ENCODE results near the gene UBALD1.
A peak's percentile ranks its signal among the peaks of the same experiment; 100 is the strongest.

Gene UBALD1

DNA sequence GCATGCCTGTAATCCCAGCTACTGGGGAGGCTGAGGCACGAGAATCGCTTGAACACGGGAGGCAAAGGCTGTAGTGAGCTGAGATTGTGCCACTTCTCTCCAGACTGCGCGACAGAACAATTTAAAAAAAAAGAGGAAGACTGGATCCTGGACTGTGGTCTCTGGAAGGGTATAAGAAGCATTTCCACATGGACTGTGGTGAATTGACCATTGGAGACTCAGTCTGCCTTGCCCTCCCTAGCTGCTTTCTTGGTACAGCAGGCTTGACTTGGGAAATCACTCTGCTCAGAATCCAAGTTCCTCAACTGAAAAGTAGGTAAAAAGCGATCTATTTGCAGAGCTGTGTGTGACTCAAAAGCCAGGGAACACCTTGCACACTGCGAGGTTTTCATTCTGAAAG lies 8.9 kb upstream of the UBALD1 start:
- in situ Hi-C loops (cut with HindIII; ENCODE audit: low pct_unique_long_range_greater_than_20kb, low sequenced_read_pairs) = no loop called here
- no peak for DNase-seq (ENCODE audit: low read depth in 1 of 2, low spot score in 1 of 2)
- TF ChIP-seq JUND (IDR thresholded peaks at IDR 0.05; ENCODE audit: low read depth) = no peak

DNA sequence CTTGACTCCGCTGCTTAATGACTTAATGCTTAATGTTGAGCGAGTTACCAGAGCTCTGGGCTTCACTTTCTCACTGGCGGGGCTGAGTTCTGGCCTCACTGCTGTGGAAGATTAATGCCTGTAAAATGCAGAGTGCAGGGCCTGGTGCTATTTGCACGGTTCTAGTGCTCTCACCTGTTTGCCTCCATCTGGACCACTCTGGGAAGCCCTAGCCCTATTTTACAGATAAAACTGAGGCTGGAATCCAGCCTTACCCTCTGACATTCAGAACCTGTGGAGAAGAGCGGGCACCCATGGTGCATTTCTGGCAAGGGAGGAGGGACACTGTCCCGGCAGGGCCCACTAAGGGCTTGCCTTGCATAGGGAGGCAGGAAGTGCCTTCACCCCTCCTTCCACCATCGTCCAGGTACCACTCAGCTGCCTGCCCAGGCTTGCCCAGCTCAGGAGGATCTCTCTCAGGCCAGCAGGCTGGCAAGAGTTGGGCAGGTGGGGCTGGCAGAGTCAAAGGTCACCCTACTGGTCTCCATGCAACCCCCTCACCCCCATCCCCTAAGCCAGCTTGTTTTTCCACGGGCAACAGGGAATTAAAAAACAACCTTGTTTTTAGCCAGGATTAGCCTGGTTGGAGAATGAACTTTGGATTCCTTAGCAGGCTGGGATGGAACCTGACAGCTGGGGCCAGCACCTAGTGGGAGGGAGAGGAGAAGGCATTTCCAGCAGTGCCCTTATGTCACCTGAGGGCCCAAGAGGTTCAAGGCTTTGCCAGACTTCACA lies 4.1 kb upstream of the UBALD1 start:
- in situ Hi-C loops (cut with HindIII; ENCODE audit: low pct_unique_long_range_greater_than_20kb, low sequenced_read_pairs) = no loop called here
- TF ChIP-seq JUND (IDR thresholded peaks at IDR 0.05; ENCODE audit: low read depth) = no peak
- no peak for DNase-seq (ENCODE audit: low read depth in 1 of 2, low spot score in 1 of 2)

DNA sequence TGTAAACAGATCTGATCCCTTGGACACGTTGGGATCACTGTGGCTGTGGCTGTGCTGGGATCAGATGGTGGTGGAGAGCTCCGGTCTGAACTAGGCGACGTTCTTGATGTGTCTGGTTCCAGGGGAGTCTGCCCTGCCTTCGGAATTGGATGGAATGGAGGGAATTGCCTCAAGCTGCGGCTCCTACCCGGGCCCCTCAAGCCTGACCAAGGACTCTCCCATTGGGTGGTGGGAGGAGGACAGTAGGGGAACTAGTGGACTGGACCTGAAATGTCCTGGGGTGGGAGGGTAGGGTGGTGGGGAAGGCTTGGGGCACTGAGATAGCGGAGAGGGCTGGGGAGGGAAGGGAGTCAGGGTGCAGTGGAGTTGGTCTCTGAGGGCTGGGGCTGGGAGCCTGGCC lies 3.2 kb upstream of the UBALD1 start:
- in situ Hi-C loops (cut with HindIII; ENCODE audit: low pct_unique_long_range_greater_than_20kb, low sequenced_read_pairs) = no loop called here
- no peak for DNase-seq (ENCODE audit: low read depth in 1 of 2, low spot score in 1 of 2)
- no peak for TF ChIP-seq JUND (IDR thresholded peaks at IDR 0.05; ENCODE audit: low read depth)

DNA sequence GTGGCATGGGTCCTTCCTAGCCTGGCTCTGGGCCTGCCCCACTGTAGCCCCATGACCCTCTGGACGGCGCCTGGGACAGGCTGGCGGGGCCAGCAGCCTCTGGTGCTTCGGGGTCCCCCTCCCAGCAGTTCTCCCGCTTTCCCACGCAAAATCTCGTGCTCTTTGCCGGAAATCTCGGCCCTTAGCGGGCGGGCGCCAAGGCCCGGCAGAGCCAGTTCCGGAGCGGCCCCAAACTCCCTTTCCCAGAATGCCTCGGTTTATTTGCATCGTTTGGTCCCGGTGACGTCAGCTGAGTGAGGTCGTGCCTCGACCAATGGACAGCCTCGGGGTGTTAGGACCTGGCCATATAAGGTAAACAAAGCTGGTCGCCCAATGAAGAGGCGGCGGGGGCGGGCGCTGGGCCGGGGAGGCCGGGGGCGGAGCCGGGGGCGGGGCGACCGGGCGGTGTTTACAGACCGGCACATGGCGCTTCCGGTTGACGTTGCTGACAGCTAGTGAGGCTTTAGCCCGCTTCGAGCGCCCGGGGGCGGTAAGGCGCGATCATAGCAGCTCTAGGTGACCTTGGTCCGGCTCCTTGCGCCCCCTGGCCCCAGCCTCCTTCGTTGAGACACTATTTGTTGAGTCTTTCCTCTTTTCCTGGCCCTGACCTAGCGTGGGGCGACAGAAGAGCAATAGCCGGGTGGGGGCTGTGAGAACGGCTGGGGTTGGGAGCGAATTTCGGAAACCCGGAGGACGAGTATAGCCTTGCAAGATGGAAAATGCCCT lies 1.5 kb upstream of the UBALD1 start:
- peak; percentile 98 to 100 for DNase-seq (ENCODE audit: low read depth in 1 of 2, low spot score in 1 of 2)
- TF ChIP-seq JUND (IDR thresholded peaks at IDR 0.05; ENCODE audit: low read depth) = no peak
- in situ Hi-C loops (cut with HindIII; ENCODE audit: low pct_unique_long_range_greater_than_20kb, low sequenced_read_pairs) = no loop called here

DNA sequence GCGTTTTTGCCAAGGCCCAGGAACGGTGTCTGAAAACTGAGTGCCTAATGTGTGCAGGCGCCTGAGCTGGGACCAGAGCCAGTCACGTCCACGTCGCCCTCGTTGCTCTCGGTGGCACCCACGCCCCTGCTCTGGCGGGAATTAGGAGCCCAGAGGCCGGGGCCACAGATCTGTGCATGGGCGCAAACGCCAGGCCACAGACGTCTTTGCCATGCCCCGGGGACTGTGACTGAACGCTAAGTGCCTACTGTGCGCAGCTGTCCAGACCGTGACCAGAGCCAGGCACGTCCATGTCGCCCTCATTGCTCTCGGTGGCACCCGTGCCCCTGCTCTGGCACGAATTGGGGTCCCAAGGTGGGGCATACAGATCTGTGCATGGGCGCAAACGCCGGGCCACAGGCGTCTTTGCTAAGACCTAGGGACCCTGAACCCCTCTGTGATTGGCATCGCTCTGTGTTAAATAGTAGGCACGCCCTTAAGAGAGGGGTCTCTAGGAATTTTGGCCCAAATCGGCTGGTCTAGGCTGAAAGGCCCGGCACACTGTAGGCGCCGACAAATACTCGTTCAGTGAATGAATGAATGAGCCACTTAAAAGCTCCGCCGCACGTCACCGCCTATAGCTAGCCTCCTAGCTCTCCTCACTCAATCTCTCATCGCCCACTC lies 827 bp upstream of the UBALD1 start:
- in situ Hi-C loops (cut with HindIII; ENCODE audit: low pct_unique_long_range_greater_than_20kb, low sequenced_read_pairs) = no loop called here
- no peak for DNase-seq (ENCODE audit: low read depth in 1 of 2, low spot score in 1 of 2)
- TF ChIP-seq JUND (IDR thresholded peaks at IDR 0.05; ENCODE audit: low read depth) = no peak

DNA sequence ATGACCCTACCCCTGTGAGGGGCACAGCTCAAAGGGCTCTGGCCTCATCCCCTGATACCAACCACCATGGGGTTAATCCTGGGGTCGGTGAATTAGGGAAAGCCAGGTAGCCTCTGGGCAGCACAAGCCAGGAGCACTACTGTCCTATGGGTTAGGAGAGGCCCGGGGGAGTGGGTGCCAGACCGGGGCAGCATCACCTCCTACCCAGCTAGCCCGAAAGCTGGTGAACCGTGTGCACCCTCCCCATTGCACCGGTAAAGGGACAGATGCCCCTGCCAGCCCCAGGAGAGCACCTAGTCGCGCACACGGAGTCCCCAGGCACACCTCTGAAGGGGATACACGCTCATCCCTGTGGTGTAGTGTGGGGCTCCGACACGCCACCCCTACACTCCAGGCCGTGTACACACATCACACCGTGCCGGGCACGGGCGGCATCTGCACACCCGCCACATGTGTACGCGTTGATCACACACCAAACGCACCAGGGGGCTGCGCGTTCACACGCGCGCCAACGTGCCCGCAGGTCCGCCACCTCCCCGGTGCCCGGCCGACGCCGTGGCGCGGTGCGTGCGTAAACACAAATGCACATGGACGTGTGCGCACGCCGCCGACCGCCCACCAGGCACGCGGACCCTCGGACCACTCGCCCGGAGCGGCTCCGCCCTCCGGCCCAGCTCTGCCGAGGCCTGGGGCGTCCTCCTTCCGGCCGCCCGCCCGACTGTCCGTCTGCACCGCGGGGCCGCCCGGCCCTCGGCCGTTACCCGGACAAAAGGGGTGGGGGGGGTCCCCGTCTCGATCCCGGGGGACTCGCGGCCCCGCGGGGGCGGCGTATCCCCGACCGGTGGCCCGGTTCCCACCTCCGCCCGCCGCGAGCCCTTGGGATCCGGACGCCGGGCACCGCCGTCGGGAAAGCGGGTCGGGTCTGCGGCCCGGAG lies 785 bp downstream of the UBALD1 start:
- TF ChIP-seq JUND (IDR thresholded peaks at IDR 0.05; ENCODE audit: low read depth) = no peak
- in situ Hi-C loops (cut with HindIII; ENCODE audit: low pct_unique_long_range_greater_than_20kb, low sequenced_read_pairs) = no loop called here
- DNase-seq (ENCODE audit: low read depth in 1 of 2, low spot score in 1 of 2) = no peak

DNA sequence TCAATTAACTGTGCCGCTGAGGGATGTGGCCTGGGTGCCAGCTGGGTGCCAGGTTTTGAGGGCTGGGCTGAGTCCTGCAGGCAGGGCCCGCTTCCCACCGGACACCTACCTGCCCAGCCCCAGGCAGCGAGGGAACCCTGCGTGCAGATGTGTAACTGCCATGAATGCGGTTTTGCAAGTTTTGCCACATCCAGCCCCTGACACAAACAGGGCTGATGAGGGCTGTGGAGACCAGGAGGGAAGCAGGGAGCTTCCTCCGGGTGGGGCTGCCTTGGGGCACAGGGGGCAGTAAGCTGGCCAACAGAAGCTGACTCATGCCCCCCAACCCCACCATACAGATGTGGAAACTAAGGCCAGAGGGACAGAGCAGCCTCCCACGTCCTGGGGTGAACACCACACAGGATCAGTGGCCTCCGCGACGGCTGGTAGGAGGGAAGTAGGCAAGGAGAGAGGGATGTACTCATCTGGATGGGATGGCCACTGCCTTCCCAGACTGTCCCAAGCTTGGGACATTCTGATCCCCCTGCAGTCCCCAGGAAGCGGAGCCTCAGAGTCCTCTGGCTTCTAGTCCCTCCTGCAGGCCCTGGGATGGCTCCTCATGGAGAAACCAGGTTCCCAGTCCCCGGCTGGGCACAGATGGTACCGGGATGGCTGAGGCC lies 1.6 kb downstream of the UBALD1 start:
- peak in 1 of 2 experiments; percentile 61 for DNase-seq (ENCODE audit: low read depth in 1 of 2, low spot score in 1 of 2)
- no peak for TF ChIP-seq JUND (IDR thresholded peaks at IDR 0.05; ENCODE audit: low read depth)
- in situ Hi-C loops (cut with HindIII; ENCODE audit: low pct_unique_long_range_greater_than_20kb, low sequenced_read_pairs) = no loop called here

DNA sequence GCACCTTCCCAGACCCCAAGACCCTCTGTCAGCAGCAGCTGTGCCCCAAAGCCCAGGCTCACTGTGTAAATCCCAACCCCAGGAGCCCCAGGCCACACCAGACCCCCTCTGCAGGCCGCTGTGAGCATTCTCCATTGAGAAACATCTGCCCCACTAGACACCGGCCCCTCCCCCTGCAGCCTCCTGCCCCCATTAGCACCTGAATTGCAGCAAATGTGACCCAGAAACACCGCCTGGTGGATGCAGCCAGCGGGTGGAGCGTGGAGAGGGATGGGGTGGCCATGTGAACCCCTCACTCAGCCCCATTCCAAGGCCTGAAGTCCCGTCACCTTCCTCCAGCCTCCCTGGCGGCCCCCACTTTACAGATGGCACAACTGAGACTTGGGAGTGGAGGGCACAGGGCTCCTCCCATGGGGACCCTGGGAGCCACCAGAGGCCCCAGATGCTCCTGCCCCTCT lies 2.2 kb downstream of the UBALD1 start:
- no peak for TF ChIP-seq JUND (IDR thresholded peaks at IDR 0.05; ENCODE audit: low read depth)
- in situ Hi-C loops (cut with HindIII; ENCODE audit: low pct_unique_long_range_greater_than_20kb, low sequenced_read_pairs) = no loop called here
- DNase-seq (ENCODE audit: low read depth in 1 of 2, low spot score in 1 of 2) = no peak

DNA sequence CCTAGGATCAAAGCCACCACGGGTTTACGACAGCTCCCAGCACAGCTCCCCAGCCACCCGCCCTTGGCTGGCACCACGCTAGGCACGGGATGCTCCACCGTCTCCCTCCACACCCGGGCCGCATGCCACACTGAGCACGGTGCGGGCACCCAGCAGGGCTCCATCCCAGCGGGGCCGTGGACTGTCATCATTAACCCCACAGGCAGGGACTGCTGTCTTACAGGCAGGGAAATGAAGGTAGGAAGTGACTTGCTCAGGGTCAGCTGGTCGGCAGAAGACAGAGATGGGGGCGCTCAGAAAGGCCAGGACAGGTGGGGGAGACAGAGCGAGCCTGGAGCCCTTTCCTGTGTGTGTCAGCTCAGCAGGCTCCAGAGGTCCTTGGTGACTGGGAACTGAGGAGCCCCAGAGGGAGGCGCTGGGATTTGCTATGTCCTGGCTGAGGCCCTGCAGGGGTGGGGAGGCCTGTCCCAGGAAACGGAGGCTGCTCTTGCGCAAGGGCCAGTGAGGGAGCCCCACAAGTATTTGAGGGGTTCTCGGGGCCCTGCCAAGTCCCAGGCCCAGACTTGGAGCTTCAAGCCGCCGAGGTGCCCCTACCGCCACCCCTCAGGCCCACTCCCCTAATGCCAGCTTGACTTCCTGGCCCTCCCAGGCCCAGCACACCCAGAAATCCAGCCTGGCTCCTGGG lies 3.2 kb downstream of the UBALD1 start:
- in situ Hi-C loops (cut with HindIII; ENCODE audit: low pct_unique_long_range_greater_than_20kb, low sequenced_read_pairs) = no loop called here
- no peak for TF ChIP-seq JUND (IDR thresholded peaks at IDR 0.05; ENCODE audit: low read depth)
- no peak for DNase-seq (ENCODE audit: low read depth in 1 of 2, low spot score in 1 of 2)

DNA sequence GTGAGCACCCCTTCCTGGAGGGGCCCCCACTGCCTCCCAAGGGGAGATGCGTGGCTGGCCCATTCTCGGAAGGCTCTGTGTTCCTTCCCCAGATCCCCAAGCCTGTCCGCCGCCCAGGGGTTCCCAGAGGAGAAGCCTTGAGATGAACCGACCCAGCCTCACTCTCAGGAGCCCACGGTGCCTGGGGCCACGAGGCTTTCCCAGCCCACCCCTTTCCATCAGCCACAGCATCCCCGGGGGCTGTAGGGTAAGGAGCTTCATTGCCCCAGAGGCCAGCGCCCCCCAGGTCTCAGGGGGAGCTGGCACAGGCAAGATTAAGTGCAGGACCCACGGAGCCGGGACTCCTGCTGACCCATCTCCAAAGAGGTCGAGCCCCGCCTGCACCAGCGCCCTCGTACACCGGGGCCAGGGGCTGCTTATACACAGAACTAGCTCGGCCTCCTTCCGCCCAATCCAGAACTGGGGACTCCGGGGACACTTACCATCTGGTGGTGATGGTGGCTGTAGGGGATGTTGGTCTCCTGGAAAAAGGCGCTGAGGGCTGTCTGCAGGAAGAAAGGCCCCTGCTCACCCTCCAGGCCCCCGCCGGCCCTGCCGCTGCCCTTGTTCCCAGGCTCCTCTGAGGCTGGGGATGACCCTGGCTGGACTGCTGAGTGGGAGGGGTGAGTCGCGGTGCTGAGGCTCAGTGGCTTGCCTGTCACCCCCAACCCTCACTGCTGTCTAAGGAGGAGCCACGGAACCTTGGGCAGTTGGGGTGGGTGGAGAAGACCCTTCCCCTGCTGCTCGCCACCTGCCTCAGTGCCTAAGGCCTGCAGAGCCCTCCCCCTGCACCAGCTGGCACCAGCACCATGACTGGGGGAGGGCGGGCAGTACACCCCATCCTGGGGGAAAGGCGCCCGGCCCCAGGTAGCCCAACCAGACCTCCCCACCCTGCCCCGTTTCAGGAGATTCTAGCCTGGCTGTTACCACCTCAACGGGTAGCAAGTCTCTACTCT lies 4.4 kb downstream of the UBALD1 start:
- in situ Hi-C loops (cut with HindIII; ENCODE audit: low pct_unique_long_range_greater_than_20kb, low sequenced_read_pairs) = no loop called here
- no peak for DNase-seq (ENCODE audit: low read depth in 1 of 2, low spot score in 1 of 2)
- no peak for TF ChIP-seq JUND (IDR thresholded peaks at IDR 0.05; ENCODE audit: low read depth)
